ENCODE measurements around the gene CACNA2D3. TPM values are rescaled to one million over a fixed set of nuclear protein-coding genes. Genes with fewer than 3 reads are reported as not detected.
A peak's percentile ranks its signal among the peaks of the same experiment; 100 is the strongest.

CACNA2D3 gene
- total RNA-seq, 2 donors from 2014 or later = 1.1 to 5.9 TPM

- Histone ChIP-seq H3K27ac (no peak overlapping the region), H3K36me3 (no peaks in the 10 kb centered on the region), H3K27me3 (replicated peaks; ENCODE audit: insufficient read depth) (peaks cover 7% of the 10 kb centered on the region), H3K4me1 (replicated peaks) (no peaks in the 10 kb centered on the region), H3K9me3 (no peaks in the 10 kb centered on the region), H3K4me3 (no peak overlapping the region)
- TF ChIP-seq POLR2A (IDR thresholded peaks at IDR 0.05) (no peak), POLR2AphosphoS5 (IDR thresholded peaks at IDR 0.05) (no peak), CTCF (IDR thresholded peaks at IDR 0.05) (no peak)
- intact Hi-C loops (cut with DNase I) = no loop called here
- DNase-seq (ENCODE audit: low spot score) = no peak
- WGBS = 80% methylated on average over 2 of the region's 2 CpGs
Measured at GRCh38 chr3:54347933-54348332, 225.6 kb downstream of the CACNA2D3 start.

- WGBS = 53% methylated on average over 4 of the region's 4 CpGs
- no peak for DNase-seq (ENCODE audit: low spot score)
- H3K4me1 ChIP-seq (replicated peaks) = no peaks in the 10 kb centered on the region
- no peak overlapping the region for H3K4me3 ChIP-seq
- peaks cover 3% of the 10 kb centered on the region for H3K27me3 ChIP-seq (replicated peaks; ENCODE audit: insufficient read depth)
- no peaks in the 10 kb centered on the region for H3K36me3 ChIP-seq
- no peak for TF ChIP-seq POLR2A (IDR thresholded peaks at IDR 0.05)
- TF ChIP-seq CTCF (IDR thresholded peaks at IDR 0.05) = no peak
- H3K9me3 ChIP-seq = no peaks in the 10 kb centered on the region
- no peak overlapping the region for H3K27ac ChIP-seq
- intact Hi-C loops (cut with DNase I) = no loop called here
Measured at GRCh38 chr3:54349231-54349652, 226.9 kb downstream of the CACNA2D3 start.

GRCh38 chr3:54349691-54350090 lies 227.3 kb downstream of the CACNA2D3 start:
- Histone ChIP-seq H3K4me3 (no peak overlapping the region), H3K4me1 (replicated peaks) (no peaks in the 10 kb centered on the region), H3K9me3 (no peaks in the 10 kb centered on the region), H3K27ac (no peak overlapping the region), H3K27me3 (replicated peaks; ENCODE audit: insufficient read depth) (peaks cover 3% of the 10 kb centered on the region), H3K36me3 (no peaks in the 10 kb centered on the region)
- no peak for DNase-seq (ENCODE audit: low spot score)
- intact Hi-C loops (cut with DNase I) = loop anchor here (5.0 to 10.0 kb wide), 3 partner anchors 135 to 405 kb away; partner anchors contain the start of gene CACNA2D3
- no peak for TF ChIP-seq CTCF (IDR thresholded peaks at IDR 0.05)
- TF ChIP-seq POLR2A (IDR thresholded peaks at IDR 0.05) = no peak
- TF ChIP-seq POLR2AphosphoS5 (IDR thresholded peaks at IDR 0.05) = no peak
- WGBS = 75% methylated on average over 4 of the region's 4 CpGs

- Histone ChIP-seq H3K36me3 (no peaks in the 10 kb centered on the region), H3K27ac (no peak overlapping the region), H3K4me3 (no peak overlapping the region), H3K27me3 (replicated peaks; ENCODE audit: insufficient read depth) (no peaks in the 10 kb centered on the region), H3K9me3 (no peaks in the 10 kb centered on the region), H3K4me1 (replicated peaks) (no peaks in the 10 kb centered on the region)
- TF ChIP-seq POLR2AphosphoS5 (IDR thresholded peaks at IDR 0.05) (no peak), CTCF (IDR thresholded peaks at IDR 0.05) (no peak), POLR2A (IDR thresholded peaks at IDR 0.05) (no peak)
- 33% methylated on average over 5 of the region's 5 CpGs for WGBS
- peak; percentile 11 for DNase-seq (ENCODE audit: low spot score)
- intact Hi-C loops (cut with DNase I) = loop anchor here (5.0 to 10.0 kb wide), 3 partner anchors 139 to 409 kb away; partner anchors contain the start of gene CACNA2D3
Measured at GRCh38 chr3:54353546-54353945, 231.2 kb downstream of the CACNA2D3 start.

- Histone ChIP-seq H3K9me3 (no peaks in the 10 kb centered on the region), H3K36me3 (no peaks in the 10 kb centered on the region), H3K4me3 (no peak overlapping the region), H3K27me3 (replicated peaks; ENCODE audit: insufficient read depth) (no peaks in the 10 kb centered on the region), H3K4me1 (replicated peaks) (no peaks in the 10 kb centered on the region), H3K27ac (no peak overlapping the region)
- no peak for DNase-seq (ENCODE audit: low spot score)
- TF ChIP-seq POLR2A (IDR thresholded peaks at IDR 0.05) = no peak
- TF ChIP-seq POLR2AphosphoS5 (IDR thresholded peaks at IDR 0.05) = peak; percentile 28
- 8% methylated on average over 5 of the region's 5 CpGs for WGBS
- intact Hi-C loops (cut with DNase I) = loop anchor here (5.0 to 10.0 kb wide), 3 partner anchors 139 to 409 kb away; partner anchors contain the start of gene CACNA2D3
Measured at GRCh38 chr3:54353946-54354345, 231.6 kb downstream of the CACNA2D3 start.
